H1 (cell line): Measurements from ENCODE around the gene SUCLG2. TPM values are rescaled to one million over a fixed set of nuclear protein-coding genes. Genes with fewer than 3 reads are reported as not detected.

Source experiments
- CTCF ChIA-PET: fragments of 300-600 bp; sonication (Branson Sonifier 250); formaldehyde crosslinking; loops from one replicate; lab custom pipeline; 2021; ENCODE audit not compliant: partially characterized antibody; lab: Charles Lee
- POLR2A ChIA-PET: fragments of 300-600 bp; sonication (Branson Sonifier 250); formaldehyde crosslinking; loops from one replicate; lab custom pipeline; 2021; ENCODE audit warnings: inconsistent platforms; ENCODE audit not compliant: partially characterized antibody; lab: Charles Lee
- DNase-seq, 2 experiments: peaks; one replicate each; pipeline versions ENCODE4 v3.0.0 to v3.0.0-alpha.2; 2010 to 2022; ENCODE audit warnings: low spot score in 2 of 2, low read depth in 1 of 2, mixed read lengths in 1 of 2
- FAIRE-seq: peaks from 2 replicates; lab custom pipeline; 2011; peaks lifted over from hg19 to GRCh38; lab: Jason Lieb, UNC
- H2AFZ ChIP-seq: 2 replicates; pipeline ENCODE4 v1.8.1; 2012; ENCODE audit warnings: low read length, inconsistent platforms
- H2AK5ac ChIP-seq: 2 replicates; pipeline ENCODE4 v1.6.1; 2013; ENCODE audit warnings: low read depth, low read length
- H2BK120ac ChIP-seq: replicated peaks from 2 replicates; pipeline ENCODE3; 2013; ENCODE audit warnings: low read depth, low read length, inconsistent platforms
- H2BK12ac ChIP-seq: 2 replicates; pipeline ENCODE4 v1.6.1; 2013; ENCODE audit warnings: low read depth, low read length
- H2BK15ac ChIP-seq: 2 replicates; pipeline ENCODE4 v1.6.1; 2013; ENCODE audit warnings: low read length
- H2BK20ac ChIP-seq: 2 replicates; pipeline ENCODE4 v1.6.1; 2013; ENCODE audit warnings: low read length
- H2BK5ac ChIP-seq: 2 replicates; pipeline ENCODE4 v1.6.1; 2013; ENCODE audit warnings: low read depth, low read length
- H3K14ac ChIP-seq: 2 replicates; pipeline ENCODE4 v1.6.1; 2013; ENCODE audit warnings: inconsistent platforms; ENCODE audit not compliant: insufficient read length
- H3K18ac ChIP-seq: 2 replicates; pipeline ENCODE4 v1.6.1; 2013; ENCODE audit warnings: low read length; ENCODE audit errors: extremely low read depth
- H3K23ac ChIP-seq: 2 replicates; pipeline ENCODE4 v1.6.1; 2013; ENCODE audit warnings: inconsistent platforms; ENCODE audit not compliant: insufficient read length
- H3K23me2 ChIP-seq: 2 replicates; pipeline ENCODE4 v1.6.1; 2013; ENCODE audit warnings: low read depth, low read length
- H3K27ac ChIP-seq: 2 replicates; pipeline ENCODE4 v1.6.1; 2011; ENCODE audit warnings: low read depth, low read length, inconsistent platforms
- H3K27me3 ChIP-seq, 4 experiments: replicated peaks in 1 of 4; 1 replicate in 1 of 4; 2 replicates in 3 of 4; pipeline versions ENCODE4 v1.6.1 to v1.8.1; 2011 to 2013; ENCODE audit warnings: low read length in 3 of 4, mild to moderate bottlenecking in 3 of 4, inconsistent platforms in 2 of 4, mixed read lengths in 2 of 4, moderate library complexity in 1 of 4; ENCODE audit not compliant: control insufficient read depth in 3 of 4, insufficient read depth in 3 of 4; ENCODE audit errors: extremely low read depth in 1 of 4
- H3K36me3 ChIP-seq, 4 experiments: 2 replicates each; pipeline versions ENCODE4 v1.6.1 to v1.8.1; 2011 to 2013; ENCODE audit warnings: mild to moderate bottlenecking in 4 of 4, low read length in 3 of 4, moderate library complexity in 2 of 4, control low read depth in 1 of 4, inconsistent platforms in 1 of 4; ENCODE audit not compliant: insufficient read depth in 4 of 4, control insufficient read depth in 2 of 4
- H3K4ac ChIP-seq: replicated peaks from 2 replicates; pipeline ENCODE3; 2013; ENCODE audit warnings: low read length, low read depth, mixed read lengths, inconsistent platforms; ENCODE audit not compliant: insufficient read length
- H3K4me1 ChIP-seq, 4 experiments: replicated peaks in 1 of 4; 1 replicate in 1 of 4; 2 replicates in 3 of 4; pipeline versions ENCODE4 v1.6.1 to v1.8.1; 2011 to 2013; ENCODE audit warnings: low read length in 3 of 4, inconsistent platforms in 2 of 4, mixed read lengths in 1 of 4; ENCODE audit not compliant: insufficient read depth in 4 of 4, control insufficient read depth in 3 of 4
- H3K4me2 ChIP-seq, 2 experiments: 2 replicates each; pipeline versions ENCODE4 v1.6.1 to v1.8.1; 2011 to 2013; ENCODE audit warnings: low read depth in 2 of 2, low read length in 2 of 2, control low read depth in 1 of 2, inconsistent platforms in 1 of 2, mild to moderate bottlenecking in 1 of 2; ENCODE audit not compliant: insufficient read depth in 1 of 2
- H3K4me3 ChIP-seq, 4 experiments: fragments of 200-600, 300-600 bp in 1 of 4; sonication (generic), shearing (Covaris generic), sonication (Bioruptor Twin) in 1 of 4; 2 replicates each; pipeline versions ENCODE4 v1.5.1 to v1.8.1; 2011 to 2016; ENCODE audit warnings: low read length in 4 of 4, low read depth in 3 of 4, control low read depth in 2 of 4, inconsistent platforms in 2 of 4, mild to moderate bottlenecking in 2 of 4, mixed read lengths in 1 of 4, moderate library complexity in 1 of 4; ENCODE audit not compliant: insufficient read depth in 2 of 4; ENCODE audit errors: extremely low read depth in 1 of 4
- H3K56ac ChIP-seq: replicated peaks from 2 replicates; pipeline ENCODE3; 2013; ENCODE audit warnings: low read depth, mild to moderate bottlenecking, mixed read lengths, low read length, inconsistent platforms; ENCODE audit not compliant: insufficient read length
- H3K79me1 ChIP-seq: 2 replicates; pipeline ENCODE4 v1.6.1; 2013; ENCODE audit warnings: low read depth, low read length, control low read depth
- H3K79me2 ChIP-seq, 2 experiments: 2 replicates each; pipeline versions ENCODE4 v1.6.1 to v1.8.1; 2012 to 2013; ENCODE audit warnings: low read length in 2 of 2, mild to moderate bottlenecking in 2 of 2, inconsistent platforms in 1 of 2; ENCODE audit not compliant: insufficient read depth in 2 of 2, control insufficient read depth in 1 of 2
- H3K9ac ChIP-seq, 4 experiments: replicated peaks in 1 of 4; 1 replicate in 1 of 4; 2 replicates in 3 of 4; pipeline versions ENCODE4 v1.6.1 to v1.8.1; 2011 to 2013; ENCODE audit warnings: low read depth in 3 of 4, low read length in 3 of 4, control low read depth in 2 of 4, mild to moderate bottlenecking in 2 of 4, moderate library complexity in 2 of 4, inconsistent platforms in 1 of 4; ENCODE audit errors: extremely low read depth in 1 of 4
- H3K9me3 ChIP-seq, 2 experiments: 2 replicates each; pipeline versions ENCODE4 v1.6.1 to v1.8.1; 2012 to 2013; ENCODE audit warnings: mild to moderate bottlenecking in 2 of 2, moderate library complexity in 2 of 2, control low read depth in 1 of 2, inconsistent platforms in 1 of 2, low read depth in 1 of 2, low read length in 1 of 2, mixed read lengths in 1 of 2; ENCODE audit not compliant: insufficient read depth in 2 of 2
- H4K20me1 ChIP-seq, 2 experiments: replicated peaks in 1 of 2; 2 replicates each; pipeline versions ENCODE3 to v1.8.1; 2011 to 2013; ENCODE audit warnings: inconsistent platforms in 2 of 2, low read length in 2 of 2, mild to moderate bottlenecking in 1 of 2; ENCODE audit not compliant: insufficient read depth in 2 of 2, control insufficient read depth in 1 of 2
- H4K5ac ChIP-seq: 2 replicates; pipeline ENCODE4 v1.6.1; 2013; ENCODE audit warnings: low read length, low read depth, mixed read lengths, inconsistent platforms; ENCODE audit not compliant: insufficient read length
- H4K8ac ChIP-seq: 2 replicates; pipeline ENCODE4 v1.8.0; 2013; ENCODE audit warnings: mild to moderate bottlenecking, moderate library complexity, low read length, inconsistent platforms; ENCODE audit not compliant: insufficient read depth; ENCODE audit errors: extremely low read depth
- H4K91ac ChIP-seq: replicated peaks from 2 replicates; pipeline ENCODE3; 2013; ENCODE audit warnings: low read length, mixed read lengths, inconsistent platforms; ENCODE audit not compliant: insufficient read length
- BACH1 ChIP-seq: IDR thresholded peaks from 2 replicates; pipeline ENCODE4 v1.6.1; 2012; ENCODE audit warnings: low read length, improper control_type of control experiment
- E2F6 ChIP-seq: IDR thresholded peaks from 2 replicates; pipeline ENCODE4 v1.6.1; 2012; ENCODE audit warnings: inconsistent platforms
- JUND ChIP-seq: IDR thresholded peaks from 2 replicates; pipeline ENCODE4 v1.6.1; 2011; ENCODE audit warnings: mild to moderate bottlenecking, improper control_type of control experiment, low read length
- PHF8 ChIP-seq: fragments of 200-600 bp; sonication (generic); conservative IDR thresholded peaks from 2 replicates; pipeline ENCODE4 v1.7.1; 2012; ENCODE audit warnings: low read depth, mild to moderate bottlenecking, inconsistent platforms, low read length, moderate library complexity
- POLR2A ChIP-seq, 2 experiments: IDR thresholded peaks; 1 replicate in 1 of 2; 2 replicates in 1 of 2; pipeline ENCODE4 v1.6.1; 2011; ENCODE audit warnings: low read depth in 2 of 2, low read length in 2 of 2, mild to moderate bottlenecking in 2 of 2; ENCODE audit errors: control extremely low read depth in 1 of 2
- POLR2AphosphoS5 ChIP-seq: IDR thresholded peaks from 2 replicates; pipeline ENCODE4 v1.6.1; 2011; ENCODE audit warnings: low read depth, low read length
- RAD21 ChIP-seq, 2 experiments: IDR thresholded peaks in 1 of 2; conservative IDR thresholded peaks in 1 of 2; 2 replicates each; pipeline ENCODE4 v1.6.1; 2011; ENCODE audit warnings: low read depth in 2 of 2, low read length in 2 of 2, improper control_type of control experiment in 1 of 2, inconsistent platforms in 1 of 2, mild to moderate bottlenecking in 1 of 2, moderate library complexity in 1 of 2
- RNF2 ChIP-seq: fragments of 200-900, 300-1000 bp; sonication (generic); IDR thresholded peaks from 2 replicates; pipeline ENCODE4 v1.7.1; 2016; ENCODE audit warnings: borderline replicate concordance, low read depth, mild to moderate bottlenecking, antibody characterized with exemption, low read length; ENCODE audit not compliant: poor library complexity, severe bottlenecking; ENCODE audit errors: missing control alignments
- SAP30 ChIP-seq: fragments of 300-600 bp; sonication (generic); IDR thresholded peaks from 2 replicates; pipeline ENCODE4 v1.7.1; 2012; ENCODE audit warnings: low read length, moderate library complexity, mild to moderate bottlenecking, inconsistent platforms; ENCODE audit not compliant: insufficient read depth, insufficient replicate concordance
- SIN3A ChIP-seq, 2 experiments: IDR thresholded peaks in 1 of 2; conservative IDR thresholded peaks in 1 of 2; 2 replicates each; pipeline ENCODE4 v1.6.1; 2011 to 2012; ENCODE audit warnings: low read length in 2 of 2, improper control_type of control experiment in 1 of 2, low read depth in 1 of 2, mild to moderate bottlenecking in 1 of 2
- SIRT6 ChIP-seq: IDR thresholded peaks from one replicate; pipeline ENCODE4 v1.7.1; 2012; ENCODE audit warnings: low read length, inconsistent platforms
- SP4 ChIP-seq: IDR thresholded peaks from 2 replicates; pipeline ENCODE4 v1.6.1; 2012; ENCODE audit warnings: low read length, inconsistent platforms
- polyA plus RNA-seq, 7 experiments: library from polyadenylated mRNA; depleted of rRNA in 3 of 7; stranded (reverse) in 5 of 7; unstranded in 2 of 7; fragments of >200 nt in 5 of 7; fragments of 200-250 nt in 2 of 7; gene quantifications; 1 replicate in 5 of 7; 2 replicates in 1 of 7; 4 replicates in 1 of 7; pipeline versions ENCODE4 v1.2.1 to v1.2.3, GENCODE V29; 2011 to 2013; ENCODE audit warnings: missing spikeins in 2 of 7, mixed read lengths in 2 of 7
- total RNA-seq: library from RNA; stranded (reverse); fragmentation: NEBNext Ultra II Directional; extraction: Animal tissue kit (Norgen Biotek cat#: 25700); gene quantifications from 2 replicates; pipeline ENCODE4 v1.2.1, GENCODE V29; 2021
- TF ChIP-seq, protein P1 (sequence below): IDR thresholded peaks from 2 replicates; pipeline ENCODE4 v1.6.1; 2012; ENCODE audit warnings: inconsistent platforms

The SUCLG2 gene
- total and polyA plus RNA-seq, 2 of the 8 experiments (the other 6 are each of a cell fraction or from before 2014, with no cell fraction given), result 12.9 to 46.2 TPM

- Histone ChIP-seq H2BK120ac (no peak overlapping the region), H4K8ac (no peak overlapping the region), H3K18ac (no peak overlapping the region), H4K5ac (no peak overlapping the region), H3K4me3 (no peak overlapping the region), H4K91ac (no peak overlapping the region), H2BK5ac (no peak overlapping the region), H3K27ac (no peak overlapping the region), H3K23ac (no peak overlapping the region), H2BK15ac (no peak overlapping the region), H3K4ac (no peak overlapping the region), H3K9ac (no peak overlapping the region), H3K27me3 (no peaks in the 10 kb centered on the region)
- CTCF ChIA-PET, result no interaction called here
- DNase-seq, result no peak
- TF ChIP-seq JUND (no peak), BACH1 (no peak), SP4 (no peak), POLR2AphosphoS5 (no peak), POLR2A (IDR thresholded peaks at IDR 0.05; ENCODE audit: control extremely low read depth in 1 of 2, low read depth in 2 of 2, low read length in 2 of 2) (no peak), SAP30 (no peak), SIN3A (conservative IDR thresholded peaks at IDR 0.05 in 1 of 2, IDR thresholded peaks at IDR 0.05 in 1 of 2; ENCODE audit: low read depth in 1 of 2, low read length in 2 of 2) (no peak), RAD21 (IDR thresholded peaks at IDR 0.05 in 1 of 2, conservative IDR thresholded peaks at IDR 0.05 in 1 of 2; ENCODE audit: low read depth in 2 of 2, low read length in 2 of 2) (no peak), E2F6 (no peak), PHF8 (no peak), RNF2 (no peak), SIRT6 (no peak)
- TF ChIP-seq, protein P1, sequence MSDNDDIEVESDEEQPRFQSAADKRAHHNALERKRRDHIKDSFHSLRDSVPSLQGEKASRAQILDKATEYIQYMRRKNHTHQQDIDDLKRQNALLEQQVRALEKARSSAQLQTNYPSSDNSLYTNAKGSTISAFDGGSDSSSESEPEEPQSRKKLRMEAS, result no peak
- TF ChIP-seq, all 59 proteins: peak for 0
- POLR2A ChIA-PET, result no interaction called here
- H2BK12ac ChIP-seq, result no peak overlapping the region
- H4K20me1 ChIP-seq, result no peaks in the 10 kb centered on the region
- no peak overlapping the region for H2AK5ac ChIP-seq
- no peaks in the 10 kb centered on the region for H3K79me1 ChIP-seq
- FAIRE-seq, result no peak
- no peaks in the 10 kb centered on the region for H3K9me3 ChIP-seq
- H3K14ac ChIP-seq, result no peak overlapping the region
- H3K36me3 ChIP-seq, result no peaks in the 10 kb centered on the region
- H3K4me1 ChIP-seq, result no peaks in the 10 kb centered on the region
- H3K56ac ChIP-seq, result no peak overlapping the region
- no peak overlapping the region for H2AFZ ChIP-seq
- H3K79me2 ChIP-seq, result no peaks in the 10 kb centered on the region
- H2BK20ac ChIP-seq, result no peak overlapping the region
- no peaks in the 10 kb centered on the region for H3K23me2 ChIP-seq
- no peak overlapping the region for H3K4me2 ChIP-seq
Observed at GRCh38 chr3:67419779-67420178, 234.6 kb downstream of the SUCLG2 start.
